ENCODE data around the gene PCDH12.

PCDH12 gene

DNA sequence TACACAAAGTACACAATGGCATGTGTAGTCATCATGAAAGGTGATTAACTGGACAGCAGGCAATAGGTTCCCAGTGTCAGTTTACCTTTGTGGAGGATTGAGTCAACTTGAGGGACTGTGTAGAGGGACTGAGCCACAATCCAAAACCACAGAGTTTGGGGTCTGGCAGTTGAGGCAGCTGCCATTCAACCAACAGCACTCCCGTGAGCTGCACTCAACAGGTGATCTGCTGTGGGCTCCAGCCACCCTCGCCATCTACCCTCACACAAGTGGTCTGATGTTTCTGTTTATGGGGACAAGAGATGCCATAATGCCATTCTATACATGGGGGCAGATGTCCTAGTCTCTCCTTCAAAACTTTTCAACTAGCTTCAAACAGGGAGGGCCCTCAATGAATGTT is 37.2 kb downstream of the PCDH12 start:
- no peak overlapping the region for H3K4me3 ChIP-seq (ENCODE audit: control insufficient read depth, low read depth, low read length)
- no peak for DNase-seq (ENCODE audit: low read depth)
- TF ChIP-seq, protein P1, sequence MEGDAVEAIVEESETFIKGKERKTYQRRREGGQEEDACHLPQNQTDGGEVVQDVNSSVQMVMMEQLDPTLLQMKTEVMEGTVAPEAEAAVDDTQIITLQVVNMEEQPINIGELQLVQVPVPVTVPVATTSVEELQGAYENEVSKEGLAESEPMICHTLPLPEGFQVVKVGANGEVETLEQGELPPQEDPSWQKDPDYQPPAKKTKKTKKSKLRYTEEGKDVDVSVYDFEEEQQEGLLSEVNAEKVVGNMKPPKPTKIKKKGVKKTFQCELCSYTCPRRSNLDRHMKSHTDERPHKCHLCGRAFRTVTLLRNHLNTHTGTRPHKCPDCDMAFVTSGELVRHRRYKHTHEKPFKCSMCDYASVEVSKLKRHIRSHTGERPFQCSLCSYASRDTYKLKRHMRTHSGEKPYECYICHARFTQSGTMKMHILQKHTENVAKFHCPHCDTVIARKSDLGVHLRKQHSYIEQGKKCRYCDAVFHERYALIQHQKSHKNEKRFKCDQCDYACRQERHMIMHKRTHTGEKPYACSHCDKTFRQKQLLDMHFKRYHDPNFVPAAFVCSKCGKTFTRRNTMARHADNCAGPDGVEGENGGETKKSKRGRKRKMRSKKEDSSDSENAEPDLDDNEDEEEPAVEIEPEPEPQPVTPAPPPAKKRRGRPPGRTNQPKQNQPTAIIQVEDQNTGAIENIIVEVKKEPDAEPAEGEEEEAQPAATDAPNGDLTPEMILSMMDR (IDR thresholded peaks at IDR 0.05; ENCODE audit: control insufficient read depth, insufficient read depth, low read depth, low read length, missing control alignments) = no peak

DNA sequence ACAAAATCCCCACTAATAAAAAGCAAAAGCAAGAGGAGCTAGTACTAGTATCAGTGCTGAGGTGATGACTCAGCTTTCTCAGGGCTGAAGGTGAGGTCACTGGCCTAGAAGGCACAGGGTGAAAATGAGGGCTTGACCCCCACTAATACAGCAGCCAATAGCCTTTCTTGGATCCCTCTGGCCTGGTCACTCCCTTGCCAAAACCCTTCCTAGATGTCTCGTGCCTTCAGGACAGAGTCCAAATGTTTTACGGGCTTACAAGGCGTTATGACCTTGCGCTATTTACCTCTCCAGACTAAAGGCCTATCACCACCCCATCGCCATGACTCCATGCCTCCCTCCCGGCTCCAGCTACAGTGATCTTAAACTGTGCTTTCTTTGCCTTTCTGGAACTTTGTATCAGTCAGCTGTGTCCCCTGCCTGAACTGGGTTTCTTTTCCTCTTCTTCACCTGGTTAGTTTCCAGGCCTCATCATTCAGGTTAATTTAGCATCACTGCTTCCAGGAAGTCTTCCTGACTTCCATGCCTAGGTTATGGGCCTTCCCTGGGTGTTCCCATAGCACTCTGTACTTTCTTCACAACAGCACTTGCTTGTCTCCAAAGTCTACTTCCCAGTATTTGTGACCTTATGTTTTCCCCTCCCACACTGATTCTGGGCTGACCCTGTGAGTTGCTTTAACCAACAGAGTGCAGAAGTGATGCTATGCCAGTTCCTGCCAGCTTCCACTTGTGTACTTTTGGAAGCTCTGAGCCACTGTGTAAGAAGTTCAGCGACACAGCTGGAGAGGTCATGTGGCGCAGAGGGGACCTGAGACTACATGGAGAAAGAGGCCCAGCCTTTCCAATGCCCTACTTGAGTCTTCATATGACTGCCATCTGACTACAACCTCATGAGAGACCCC is 38.5 kb downstream of the PCDH12 start:
- DNase-seq (ENCODE audit: low read depth) = no peak
- TF ChIP-seq, protein P1 (IDR thresholded peaks at IDR 0.05; ENCODE audit: control insufficient read depth, insufficient read depth, low read depth, low read length, missing control alignments) = no peak
- H3K4me3 ChIP-seq (ENCODE audit: control insufficient read depth, low read depth, low read length) = no peak overlapping the region

GRCh38 chr5:141917760-141918159 is 40.2 kb downstream of the PCDH12 start:
- H3K4me3 ChIP-seq (ENCODE audit: control insufficient read depth, low read depth, low read length) = no peak overlapping the region
- DNase-seq (ENCODE audit: low read depth) = no peak
- TF ChIP-seq, protein P1 (IDR thresholded peaks at IDR 0.05; ENCODE audit: control insufficient read depth, insufficient read depth, low read depth, low read length, missing control alignments) = no peak

DNA sequence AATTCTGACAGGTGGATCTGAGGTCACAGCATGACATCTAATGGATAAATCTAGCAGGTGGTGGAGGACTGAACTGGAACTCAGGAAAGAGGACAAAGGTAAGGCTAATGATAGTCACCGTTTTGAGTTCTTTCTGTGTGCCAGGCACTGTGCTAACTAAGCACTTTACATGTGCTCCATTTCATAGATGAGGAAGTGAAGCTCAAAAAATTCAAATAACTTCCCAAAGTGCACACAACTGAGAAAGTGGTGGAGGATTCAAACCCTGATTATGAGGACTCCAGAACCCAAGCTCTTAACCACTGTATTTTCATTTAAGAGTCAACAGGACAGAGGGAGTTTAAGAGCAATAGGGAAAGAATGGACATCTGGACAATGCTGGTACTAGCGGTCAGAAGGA is 41.5 kb downstream of the PCDH12 start:
- H3K4me3 ChIP-seq (ENCODE audit: control insufficient read depth, low read depth, low read length) = no peak overlapping the region
- no peak for DNase-seq (ENCODE audit: low read depth)
- TF ChIP-seq, protein P1 (IDR thresholded peaks at IDR 0.05; ENCODE audit: control insufficient read depth, insufficient read depth, low read depth, low read length, missing control alignments) = no peak

DNA sequence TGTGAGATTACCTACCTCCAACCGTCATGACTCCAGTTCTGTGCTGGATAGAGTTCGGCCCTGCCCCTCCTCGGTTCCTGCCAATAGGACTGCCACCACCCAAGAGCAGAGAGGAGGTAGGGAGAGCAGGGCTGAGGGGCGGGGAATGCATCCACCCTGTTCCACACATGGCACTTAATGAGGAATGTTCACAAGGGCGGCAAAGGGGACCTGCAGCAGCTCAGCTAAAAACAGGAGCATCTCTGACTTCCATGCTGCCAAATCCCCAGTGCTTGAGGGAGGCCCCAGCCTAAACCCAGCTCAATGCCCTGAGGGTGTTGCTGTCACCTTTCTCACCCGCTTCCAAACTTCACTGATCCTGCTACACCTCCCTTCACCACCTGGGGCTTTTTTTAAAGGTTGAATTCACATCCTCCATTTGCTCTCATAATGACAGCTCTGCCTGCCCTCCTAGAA is 42.1 kb downstream of the PCDH12 start:
- no peak overlapping the region for H3K4me3 ChIP-seq (ENCODE audit: control insufficient read depth, low read depth, low read length)
- no peak for DNase-seq (ENCODE audit: low read depth)
- TF ChIP-seq, protein P1 (IDR thresholded peaks at IDR 0.05; ENCODE audit: control insufficient read depth, insufficient read depth, low read depth, low read length, missing control alignments) = no peak

- TF ChIP-seq, protein P1 (IDR thresholded peaks at IDR 0.05; ENCODE audit: control insufficient read depth, insufficient read depth, low read depth, low read length, missing control alignments) = no peak
- no peak overlapping the region for H3K4me3 ChIP-seq (ENCODE audit: control insufficient read depth, low read depth, low read length)
- no peak for DNase-seq (ENCODE audit: low read depth)
Observed at GRCh38 chr5:141914797-141915196, 43.2 kb downstream of the PCDH12 start.

All from AG09309 (cell line).